ENCODE data around the gene MRPL32.

DNA sequence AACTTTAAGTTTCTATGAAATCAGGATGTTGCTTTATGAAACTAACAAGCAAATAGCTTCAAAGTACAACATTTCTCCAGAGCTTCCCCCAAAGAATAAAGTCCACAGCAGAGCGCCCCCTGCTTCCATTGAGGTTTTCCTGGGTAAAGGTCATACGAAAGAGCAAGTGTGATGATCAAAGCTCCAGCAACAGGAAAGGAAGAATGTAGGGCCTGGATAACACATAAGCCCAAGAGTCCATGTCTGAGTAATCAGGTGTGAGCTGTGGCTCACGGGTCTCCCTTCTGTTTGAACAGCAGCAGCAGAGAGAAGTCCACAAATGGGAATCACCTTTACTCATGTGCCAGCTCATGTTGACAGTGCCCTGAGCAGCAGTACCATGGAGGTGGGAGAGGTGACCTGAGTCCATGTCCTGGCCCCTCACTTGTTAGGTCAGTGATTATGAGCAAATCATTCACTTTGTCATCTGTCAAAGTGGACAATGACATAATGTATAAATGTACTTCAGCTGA, 50.5 kb downstream of the MRPL32 start:
- TF ChIP-seq TAF1 (IDR thresholded peaks at IDR 0.05; ENCODE audit: borderline replicate concordance, insufficient read depth, low read length) (no peak), POLR2AphosphoS5 (IDR thresholded peaks at IDR 0.05; ENCODE audit: low read depth, low read length) (no peak)
